Measurements from ENCODE around the gene SNRNP48. TPM values are rescaled to one million over a fixed set of nuclear protein-coding genes. Genes with fewer than 3 reads are reported as not detected.

SNRNP48 gene
- total RNA-seq, 1 donor from 2014 or later: 13.1 TPM

GRCh38 chr6:7544597-7544996 is 45.4 kb upstream of the SNRNP48 start:
- H3K4me3 ChIP-seq (ENCODE audit: insufficient read depth, low read depth, low read length): peak overlapping the region; percentile 72
- no peak for DNase-seq (ENCODE audit: low read depth)
- peaks cover 6% of the 10 kb centered on the region for H3K36me3 ChIP-seq (ENCODE audit: insufficient read depth, low read length)
- FAIRE-seq: no peak
- H3K4me1 Mint-ChIP-seq (ENCODE audit: low read depth, unreplicated experiment): peaks cover 31% of the 10 kb centered on the region
- peak overlapping the region; percentile 96 for H3K4me3 Mint-ChIP-seq (ENCODE audit: unreplicated experiment)
- peaks cover 13% of the 10 kb centered on the region for H3K4me1 ChIP-seq (ENCODE audit: insufficient read depth, low read length)
- TF ChIP-seq EZH2 (IDR thresholded peaks at IDR 0.05; ENCODE audit: insufficient read depth, low read length): no peak
- no peak for TF ChIP-seq CTCF (IDR thresholded peaks at IDR 0.05; ENCODE audit: insufficient read depth, low read depth, low read length)
- peaks cover 2% of the 10 kb centered on the region for H3K27me3 ChIP-seq (ENCODE audit: insufficient read depth, low read length)
- peaks cover 88% of the 10 kb centered on the region for H3K79me2 ChIP-seq (ENCODE audit: insufficient read depth, low read length)
- H4K20me1 ChIP-seq (ENCODE audit: insufficient read depth, low read length): peaks cover 15% of the 10 kb centered on the region
- no peaks in the 10 kb centered on the region for H3K27me3 Mint-ChIP-seq (ENCODE audit: low read depth, unreplicated experiment)
- H3K9me3 Mint-ChIP-seq (ENCODE audit: unreplicated experiment): no peaks in the 10 kb centered on the region
- no peak overlapping the region for H2AFZ ChIP-seq (ENCODE audit: low read depth, low read length)
- peak overlapping the region; percentile 4 for H3K27ac ChIP-seq (ENCODE audit: low read depth, low read length)
- H3K36me3 Mint-ChIP-seq (ENCODE audit: low read depth, unreplicated experiment): peaks cover 29% of the 10 kb centered on the region
- H3K4me2 ChIP-seq (ENCODE audit: low read length): peak overlapping the region; percentile 91
- peak overlapping the region; percentile 96 for H3K27ac Mint-ChIP-seq (ENCODE audit: unreplicated experiment)
- H3K9me3 ChIP-seq (ENCODE audit: insufficient read depth, low read depth, low read length): no peaks in the 10 kb centered on the region
- peak overlapping the region; percentile 93 for H3K9ac ChIP-seq (ENCODE audit: low read length)

GRCh38 chr6:7545316-7546019 is 44.5 kb upstream of the SNRNP48 start:
- no peaks in the 10 kb centered on the region for H3K9me3 Mint-ChIP-seq (ENCODE audit: unreplicated experiment)
- DNase-seq (ENCODE audit: low read depth) (no peak), FAIRE-seq (no peak)
- H3K36me3 Mint-ChIP-seq (ENCODE audit: low read depth, unreplicated experiment): peaks cover 26% of the 10 kb centered on the region
- peaks cover 15% of the 10 kb centered on the region for H4K20me1 ChIP-seq (ENCODE audit: insufficient read depth, low read length)
- TF ChIP-seq CTCF (IDR thresholded peaks at IDR 0.05; ENCODE audit: insufficient read depth, low read depth, low read length) (no peak), EZH2 (IDR thresholded peaks at IDR 0.05; ENCODE audit: insufficient read depth, low read length) (no peak)
- peak overlapping the region; percentile 21 for H3K4me3 ChIP-seq (ENCODE audit: insufficient read depth, low read depth, low read length)
- H3K27ac ChIP-seq (ENCODE audit: low read depth, low read length): peak overlapping the region; percentile 4
- peaks cover 31% of the 10 kb centered on the region for H3K4me1 Mint-ChIP-seq (ENCODE audit: low read depth, unreplicated experiment)
- peaks cover 6% of the 10 kb centered on the region for H3K36me3 ChIP-seq (ENCODE audit: insufficient read depth, low read length)
- H3K4me3 Mint-ChIP-seq (ENCODE audit: unreplicated experiment): peak overlapping the region; percentile 96
- peak overlapping the region; percentile 96 for H3K27ac Mint-ChIP-seq (ENCODE audit: unreplicated experiment)
- no peak overlapping the region for H2AFZ ChIP-seq (ENCODE audit: low read depth, low read length)
- H3K9me3 ChIP-seq (ENCODE audit: insufficient read depth, low read depth, low read length): no peaks in the 10 kb centered on the region
- peak overlapping the region; percentile 66 for H3K4me2 ChIP-seq (ENCODE audit: low read length)
- H3K27me3 Mint-ChIP-seq (ENCODE audit: low read depth, unreplicated experiment): no peaks in the 10 kb centered on the region
- H3K4me1 ChIP-seq (ENCODE audit: insufficient read depth, low read length): peaks cover 13% of the 10 kb centered on the region
- H3K27me3 ChIP-seq (ENCODE audit: insufficient read depth, low read length): peaks cover 2% of the 10 kb centered on the region
- H3K79me2 ChIP-seq (ENCODE audit: insufficient read depth, low read length): peaks cover 94% of the 10 kb centered on the region
- H3K9ac ChIP-seq (ENCODE audit: low read length): peak overlapping the region; percentile 31

- H3K9ac ChIP-seq (ENCODE audit: low read length): peak overlapping the region; percentile 31
- no peak for TF ChIP-seq CTCF (IDR thresholded peaks at IDR 0.05; ENCODE audit: insufficient read depth, low read depth, low read length)
- no peak for TF ChIP-seq EZH2 (IDR thresholded peaks at IDR 0.05; ENCODE audit: insufficient read depth, low read length)
- no peak overlapping the region for H2AFZ ChIP-seq (ENCODE audit: low read depth, low read length)
- H3K27ac Mint-ChIP-seq (ENCODE audit: unreplicated experiment): peak overlapping the region; percentile 96
- peaks cover 2% of the 10 kb centered on the region for H3K27me3 ChIP-seq (ENCODE audit: insufficient read depth, low read length)
- no peaks in the 10 kb centered on the region for H3K9me3 ChIP-seq (ENCODE audit: insufficient read depth, low read depth, low read length)
- H3K36me3 ChIP-seq (ENCODE audit: insufficient read depth, low read length): peaks cover 6% of the 10 kb centered on the region
- H3K4me3 Mint-ChIP-seq (ENCODE audit: unreplicated experiment): peak overlapping the region; percentile 96
- H4K20me1 ChIP-seq (ENCODE audit: insufficient read depth, low read length): peaks cover 15% of the 10 kb centered on the region
- H3K36me3 Mint-ChIP-seq (ENCODE audit: low read depth, unreplicated experiment): peaks cover 26% of the 10 kb centered on the region
- H3K4me1 ChIP-seq (ENCODE audit: insufficient read depth, low read length): peaks cover 9% of the 10 kb centered on the region
- no peak for DNase-seq (ENCODE audit: low read depth)
- peaks cover 94% of the 10 kb centered on the region for H3K79me2 ChIP-seq (ENCODE audit: insufficient read depth, low read length)
- peak overlapping the region; percentile 66 for H3K4me2 ChIP-seq (ENCODE audit: low read length)
- no peaks in the 10 kb centered on the region for H3K27me3 Mint-ChIP-seq (ENCODE audit: low read depth, unreplicated experiment)
- peak overlapping the region; percentile 21 for H3K4me3 ChIP-seq (ENCODE audit: insufficient read depth, low read depth, low read length)
- no peak for FAIRE-seq
- H3K9me3 Mint-ChIP-seq (ENCODE audit: unreplicated experiment): no peaks in the 10 kb centered on the region
- no peak overlapping the region for H3K27ac ChIP-seq (ENCODE audit: low read depth, low read length)
- H3K4me1 Mint-ChIP-seq (ENCODE audit: low read depth, unreplicated experiment): peaks cover 31% of the 10 kb centered on the region
Observed at GRCh38 chr6:7546020-7546369, 44.0 kb upstream of the SNRNP48 start.
